ENCODE data around the gene RNF186. TPM values are rescaled to one million over a fixed set of nuclear protein-coding genes. Genes with fewer than 3 reads are reported as not detected.
"Not testable (repeated sequence)": the region's sequence is repeated elsewhere in the genome, so short reads cannot be mapped to it uniquely, and the experiment has no call there.

RNF186 gene
- total RNA-seq, 1 experiment from 2014 or later: not detected

DNA sequence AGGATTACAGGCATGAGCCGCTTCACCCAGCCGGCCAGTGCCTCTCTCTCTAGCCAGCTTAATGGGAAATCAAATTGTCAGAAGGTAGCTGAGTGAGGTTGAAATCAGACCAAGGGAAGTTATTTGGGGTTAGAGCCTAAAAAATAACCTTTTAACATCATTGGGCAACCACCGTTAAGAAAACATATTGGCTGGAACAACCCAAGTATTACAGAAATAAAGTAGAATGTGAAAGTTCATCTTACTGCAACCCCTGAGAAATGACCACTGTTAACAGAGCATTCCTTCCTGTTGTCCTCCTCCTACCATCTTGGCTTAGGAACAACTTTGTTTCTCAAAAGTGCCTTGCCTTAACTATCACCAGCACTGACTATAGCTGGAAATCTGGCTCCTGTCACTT, 3.2 kb upstream of the RNF186 start:
- Mint-ChIP-seq H3K27me3 (ENCODE audit: insufficient read depth, unreplicated experiment) (no peaks in the 10 kb centered on the region), H3K4me1 (ENCODE audit: insufficient read depth, unreplicated experiment) (peaks cover 5% of the 10 kb centered on the region), H3K9me3 (ENCODE audit: unreplicated experiment) (no peaks in the 10 kb centered on the region), H3K36me3 (ENCODE audit: insufficient read depth, unreplicated experiment) (no peaks in the 10 kb centered on the region), H3K4me3 (ENCODE audit: unreplicated experiment) (no peak overlapping the region), H3K27ac (ENCODE audit: low read depth, unreplicated experiment) (no peak overlapping the region)
- ChIA-PET CTCF (interaction anchor here (0.6 kb wide), 1 partner anchor 1009 kb away, joined by 3 read pairs; no protein-coding TSS in a partner anchor), POLR2A (interaction anchor here (0.6 to 0.7 kb wide), 2 partner anchors 18 to 906 kb away, joined by 3 to 4 read pairs; no protein-coding TSS in a partner anchor)
- intact Hi-C loops (cut with micrococcal nuclease): no loop called here
- DNase-seq (ENCODE audit: unreplicated experiment): no peak
- TF ChIP-seq, protein P1, sequence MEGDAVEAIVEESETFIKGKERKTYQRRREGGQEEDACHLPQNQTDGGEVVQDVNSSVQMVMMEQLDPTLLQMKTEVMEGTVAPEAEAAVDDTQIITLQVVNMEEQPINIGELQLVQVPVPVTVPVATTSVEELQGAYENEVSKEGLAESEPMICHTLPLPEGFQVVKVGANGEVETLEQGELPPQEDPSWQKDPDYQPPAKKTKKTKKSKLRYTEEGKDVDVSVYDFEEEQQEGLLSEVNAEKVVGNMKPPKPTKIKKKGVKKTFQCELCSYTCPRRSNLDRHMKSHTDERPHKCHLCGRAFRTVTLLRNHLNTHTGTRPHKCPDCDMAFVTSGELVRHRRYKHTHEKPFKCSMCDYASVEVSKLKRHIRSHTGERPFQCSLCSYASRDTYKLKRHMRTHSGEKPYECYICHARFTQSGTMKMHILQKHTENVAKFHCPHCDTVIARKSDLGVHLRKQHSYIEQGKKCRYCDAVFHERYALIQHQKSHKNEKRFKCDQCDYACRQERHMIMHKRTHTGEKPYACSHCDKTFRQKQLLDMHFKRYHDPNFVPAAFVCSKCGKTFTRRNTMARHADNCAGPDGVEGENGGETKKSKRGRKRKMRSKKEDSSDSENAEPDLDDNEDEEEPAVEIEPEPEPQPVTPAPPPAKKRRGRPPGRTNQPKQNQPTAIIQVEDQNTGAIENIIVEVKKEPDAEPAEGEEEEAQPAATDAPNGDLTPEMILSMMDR (IDR thresholded peaks at IDR 0.05; ENCODE audit: unreplicated experiment): no peak
- BruUV-seq (replicated peaks): no TSS peak

DNA sequence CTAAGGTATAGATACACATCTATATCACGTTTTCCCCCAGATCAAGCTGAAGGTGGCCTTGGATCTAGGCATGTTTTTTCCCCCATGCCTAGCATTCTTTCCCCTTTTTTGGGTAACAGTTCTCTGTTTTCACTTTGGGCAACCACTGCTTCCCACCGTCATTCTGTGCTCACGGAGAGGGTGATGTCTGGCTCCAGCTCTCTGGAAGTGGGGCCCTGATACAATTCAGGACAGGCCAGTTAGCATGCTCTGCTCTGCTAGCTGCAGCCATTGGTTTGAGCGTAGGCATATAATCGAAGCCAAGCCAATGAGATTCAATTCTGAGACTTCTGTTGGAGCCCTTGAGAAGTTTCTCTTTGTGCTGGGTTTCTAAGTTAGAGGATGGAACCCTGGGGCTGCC, 2.1 kb upstream of the RNF186 start:
- CTCF ChIA-PET: no interaction called here
- intact Hi-C loops (cut with micrococcal nuclease): no loop called here
- Mint-ChIP-seq H3K4me3 (ENCODE audit: unreplicated experiment) (no peak overlapping the region), H3K27ac (ENCODE audit: low read depth, unreplicated experiment) (no peak overlapping the region), H3K36me3 (ENCODE audit: insufficient read depth, unreplicated experiment) (no peaks in the 10 kb centered on the region), H3K27me3 (ENCODE audit: insufficient read depth, unreplicated experiment) (no peaks in the 10 kb centered on the region), H3K9me3 (ENCODE audit: unreplicated experiment) (no peaks in the 10 kb centered on the region), H3K4me1 (ENCODE audit: insufficient read depth, unreplicated experiment) (peaks cover 5% of the 10 kb centered on the region)
- BruUV-seq (replicated peaks): no TSS peak
- TF ChIP-seq, protein P1 (IDR thresholded peaks at IDR 0.05; ENCODE audit: unreplicated experiment): no peak
- no peak for DNase-seq (ENCODE audit: unreplicated experiment)
- POLR2A ChIA-PET: no interaction called here

DNA sequence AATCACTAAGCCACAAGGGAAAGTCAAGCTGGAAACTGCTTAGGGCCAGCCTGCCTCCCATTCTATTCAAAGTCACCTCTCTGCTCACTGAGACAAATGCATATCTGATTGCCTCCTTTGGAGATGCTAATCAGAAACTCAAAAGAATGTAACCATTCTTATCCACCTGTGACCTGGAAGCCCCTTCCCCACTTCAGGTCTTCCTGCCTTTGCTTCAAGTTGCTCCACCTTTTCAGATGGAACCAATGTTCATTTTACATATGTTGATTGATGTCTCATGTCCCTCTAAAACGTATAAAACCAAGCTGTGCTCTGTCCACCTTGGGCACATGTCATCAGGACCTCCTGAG, 1.6 kb upstream of the RNF186 start:
- H3K4me1 Mint-ChIP-seq (ENCODE audit: insufficient read depth, unreplicated experiment); H3K36me3 Mint-ChIP-seq (ENCODE audit: insufficient read depth, unreplicated experiment); BruUV-seq (replicated peaks); POLR2A ChIA-PET; DNase-seq (ENCODE audit: unreplicated experiment); H3K9me3 Mint-ChIP-seq (ENCODE audit: unreplicated experiment); intact Hi-C loops (cut with micrococcal nuclease); CTCF ChIA-PET; H3K4me3 Mint-ChIP-seq (ENCODE audit: unreplicated experiment); H3K27me3 Mint-ChIP-seq (ENCODE audit: insufficient read depth, unreplicated experiment); H3K27ac Mint-ChIP-seq (ENCODE audit: low read depth, unreplicated experiment): not testable (repeated sequence)

DNA sequence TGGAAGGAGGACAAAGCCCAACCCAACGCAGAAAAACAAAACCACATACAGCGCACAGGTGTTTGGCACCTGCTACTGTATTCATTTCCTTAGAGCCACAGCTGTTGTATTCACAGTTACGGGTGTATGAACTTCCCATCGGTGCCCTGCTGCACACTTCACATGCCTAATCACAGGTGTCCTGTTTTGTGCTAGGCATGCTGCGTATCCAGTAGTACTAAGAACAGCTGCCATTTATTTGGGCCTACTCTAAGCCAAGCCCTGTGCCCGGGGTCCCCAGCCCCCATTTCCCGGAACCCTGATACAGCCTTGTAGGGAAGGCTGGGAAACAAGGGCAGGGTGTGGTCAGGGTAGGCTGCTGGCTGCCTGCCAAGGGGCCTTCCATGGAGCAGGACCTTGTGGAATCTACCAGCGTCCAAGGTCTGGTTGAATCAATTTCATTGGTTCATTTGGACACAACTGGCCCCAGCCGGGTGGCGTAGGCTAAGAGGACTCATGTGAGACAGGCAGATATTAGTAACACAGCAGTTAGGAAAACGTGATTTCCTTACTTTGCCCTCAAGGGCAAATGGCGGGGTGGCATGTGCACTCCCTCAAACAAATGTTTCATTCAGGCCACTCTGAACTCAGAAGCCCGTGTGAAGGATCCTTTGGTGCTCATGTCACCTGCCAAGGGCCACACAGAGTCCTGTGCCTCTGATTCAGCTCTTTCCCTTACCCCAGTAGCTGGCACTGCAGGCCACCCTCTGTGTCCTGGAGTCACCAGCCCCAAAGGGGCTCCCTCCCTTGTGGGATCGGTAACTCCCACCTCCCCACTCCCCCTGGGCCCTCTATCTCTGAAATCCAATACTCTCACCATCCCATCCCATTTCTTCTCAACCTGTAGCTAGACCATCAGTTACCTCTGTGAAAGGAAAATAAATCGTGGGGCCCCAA, 986 bp upstream of the RNF186 start:
- Mint-ChIP-seq H3K27ac (ENCODE audit: low read depth, unreplicated experiment) (no peak overlapping the region), H3K4me1 (ENCODE audit: insufficient read depth, unreplicated experiment) (peaks cover 5% of the 10 kb centered on the region), H3K9me3 (ENCODE audit: unreplicated experiment) (no peaks in the 10 kb centered on the region), H3K27me3 (ENCODE audit: insufficient read depth, unreplicated experiment) (peaks cover 4% of the 10 kb centered on the region), H3K36me3 (ENCODE audit: insufficient read depth, unreplicated experiment) (no peaks in the 10 kb centered on the region), H3K4me3 (ENCODE audit: unreplicated experiment) (no peak overlapping the region)
- POLR2A ChIA-PET: no interaction called here
- BruUV-seq (replicated peaks): no TSS peak
- intact Hi-C loops (cut with micrococcal nuclease): no loop called here
- peak; percentile 8 for DNase-seq (ENCODE audit: unreplicated experiment)
- TF ChIP-seq, protein P1 (IDR thresholded peaks at IDR 0.05; ENCODE audit: unreplicated experiment): no peak
- CTCF ChIA-PET: interaction anchor here (0.6 kb wide), 1 partner anchor 881 kb away, joined by 3 read pairs; no protein-coding TSS in a partner anchor
